AG09319 (cell line): ENCODE data around the gene DNAJC9.
"Not testable (repeated sequence)": the region's sequence is repeated elsewhere in the genome, so short reads cannot be mapped to it uniquely, and the experiment has no call there.

Experiments
- DNase-seq: peaks from one replicate; pipeline ENCODE4 v3.0.0-alpha.2; 2010; ENCODE audit warnings: low read depth; ENCODE audit errors: extremely low read depth
- TF ChIP-seq, protein P1 (sequence below): IDR thresholded peaks from 2 replicates; pipeline ENCODE4 v1.5.1; 2011; ENCODE audit warnings: low read depth, mild to moderate bottlenecking, inconsistent platforms, low read length, moderate library complexity

The DNAJC9 gene

DNA sequence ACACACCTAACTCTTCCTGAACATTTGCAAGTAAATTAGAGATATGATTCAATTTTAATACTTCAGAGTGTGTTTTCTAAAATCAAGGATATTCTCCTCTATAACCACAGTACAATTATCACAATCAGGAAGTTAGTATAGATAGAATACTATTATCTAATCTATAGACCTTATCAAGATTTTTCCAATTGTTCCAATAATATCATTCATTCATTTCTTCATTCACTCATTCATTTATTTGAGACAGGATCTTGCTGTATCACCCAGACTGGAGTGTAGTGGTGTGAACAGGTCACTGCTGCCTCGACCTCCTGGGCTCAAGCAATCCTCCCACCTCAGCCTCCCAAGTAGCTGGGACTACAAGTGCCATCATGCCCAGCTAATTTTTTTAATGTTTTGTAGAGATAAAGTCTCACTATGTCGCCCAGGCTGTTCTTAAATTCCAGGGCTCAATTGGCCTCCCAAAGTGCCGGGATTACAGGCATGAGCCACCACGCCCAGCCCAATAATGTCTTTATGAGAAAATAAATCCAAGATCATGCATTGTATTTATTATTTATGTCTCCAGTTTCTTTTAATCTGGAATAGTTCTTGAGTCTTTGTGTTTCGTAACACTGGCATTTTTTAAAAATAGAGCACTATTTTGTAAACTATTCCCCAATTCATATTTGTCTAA is 16.0 kb upstream of the DNAJC9 start:
- no peak for DNase-seq
- TF ChIP-seq, protein P1, sequence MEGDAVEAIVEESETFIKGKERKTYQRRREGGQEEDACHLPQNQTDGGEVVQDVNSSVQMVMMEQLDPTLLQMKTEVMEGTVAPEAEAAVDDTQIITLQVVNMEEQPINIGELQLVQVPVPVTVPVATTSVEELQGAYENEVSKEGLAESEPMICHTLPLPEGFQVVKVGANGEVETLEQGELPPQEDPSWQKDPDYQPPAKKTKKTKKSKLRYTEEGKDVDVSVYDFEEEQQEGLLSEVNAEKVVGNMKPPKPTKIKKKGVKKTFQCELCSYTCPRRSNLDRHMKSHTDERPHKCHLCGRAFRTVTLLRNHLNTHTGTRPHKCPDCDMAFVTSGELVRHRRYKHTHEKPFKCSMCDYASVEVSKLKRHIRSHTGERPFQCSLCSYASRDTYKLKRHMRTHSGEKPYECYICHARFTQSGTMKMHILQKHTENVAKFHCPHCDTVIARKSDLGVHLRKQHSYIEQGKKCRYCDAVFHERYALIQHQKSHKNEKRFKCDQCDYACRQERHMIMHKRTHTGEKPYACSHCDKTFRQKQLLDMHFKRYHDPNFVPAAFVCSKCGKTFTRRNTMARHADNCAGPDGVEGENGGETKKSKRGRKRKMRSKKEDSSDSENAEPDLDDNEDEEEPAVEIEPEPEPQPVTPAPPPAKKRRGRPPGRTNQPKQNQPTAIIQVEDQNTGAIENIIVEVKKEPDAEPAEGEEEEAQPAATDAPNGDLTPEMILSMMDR: no peak

DNA sequence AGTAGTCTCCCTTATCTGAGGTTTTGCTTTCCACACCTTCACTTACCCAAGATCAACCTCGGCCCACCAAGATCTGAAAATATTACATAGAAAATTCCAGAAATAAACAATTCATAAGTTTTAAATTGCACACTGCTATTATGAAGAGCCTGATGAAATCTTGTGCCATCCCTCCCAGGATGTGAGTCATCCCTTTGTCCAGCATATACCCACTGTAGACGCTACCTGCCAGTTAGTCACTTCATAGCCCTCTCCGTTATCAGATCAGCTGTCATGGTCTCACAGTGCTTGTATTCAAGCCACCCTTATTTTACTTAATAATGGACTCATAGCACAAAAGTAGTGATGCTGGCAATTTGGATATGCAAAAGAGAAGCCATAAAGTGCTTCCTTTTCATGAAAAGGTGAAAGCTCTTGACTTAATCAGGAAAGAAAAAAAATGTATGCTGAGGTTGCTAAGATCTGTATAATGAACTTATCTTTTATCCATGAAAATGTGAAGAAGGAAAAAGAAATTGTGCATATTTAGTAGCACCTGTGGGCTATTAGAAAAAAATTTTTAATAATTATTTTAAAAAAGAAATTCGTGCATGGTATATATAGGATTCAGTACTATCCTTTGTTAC is 15.2 kb upstream of the DNAJC9 start:
- DNase-seq: peak; percentile 74
- TF ChIP-seq, protein P1: no peak

GRCh38 chr10:73261362-73261995 is 14.4 kb upstream of the DNAJC9 start:
- TF ChIP-seq, protein P1: no peak
- DNase-seq: no peak

GRCh38 chr10:73258612-73259011 is 11.6 kb upstream of the DNAJC9 start:
- not testable (repeated sequence) for DNase-seq

DNA sequence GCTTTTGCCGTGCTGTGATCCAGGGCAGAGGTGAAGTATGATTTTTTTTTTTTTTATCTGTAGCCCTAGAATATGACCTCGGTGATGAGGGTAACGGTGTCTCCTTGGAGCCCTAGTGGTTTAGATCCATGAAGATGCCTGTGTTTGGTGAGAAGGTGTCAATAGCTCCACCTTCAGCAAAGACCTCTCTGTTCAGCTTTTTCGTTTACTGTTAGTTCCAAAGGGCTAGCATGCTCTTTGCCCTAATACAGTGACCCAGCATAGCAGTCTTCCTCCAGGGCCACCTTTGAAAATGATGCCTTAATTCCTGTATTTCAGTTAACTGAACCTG is 6.1 kb upstream of the DNAJC9 start:
- TF ChIP-seq, protein P1: no peak; the same call in 1 of the 2 replicates
- no peak for DNase-seq

- TF ChIP-seq, protein P1: no peak
- DNase-seq: peak; percentile 87
Measured at GRCh38 chr10:73252445-73253224, 5.6 kb upstream of the DNAJC9 start, which contains the start of gene MRPS16. MRPS16 (minus strand) TSS chr10:73252644; CDS start chr10:73252482, 162 bp downstream.

DNA sequence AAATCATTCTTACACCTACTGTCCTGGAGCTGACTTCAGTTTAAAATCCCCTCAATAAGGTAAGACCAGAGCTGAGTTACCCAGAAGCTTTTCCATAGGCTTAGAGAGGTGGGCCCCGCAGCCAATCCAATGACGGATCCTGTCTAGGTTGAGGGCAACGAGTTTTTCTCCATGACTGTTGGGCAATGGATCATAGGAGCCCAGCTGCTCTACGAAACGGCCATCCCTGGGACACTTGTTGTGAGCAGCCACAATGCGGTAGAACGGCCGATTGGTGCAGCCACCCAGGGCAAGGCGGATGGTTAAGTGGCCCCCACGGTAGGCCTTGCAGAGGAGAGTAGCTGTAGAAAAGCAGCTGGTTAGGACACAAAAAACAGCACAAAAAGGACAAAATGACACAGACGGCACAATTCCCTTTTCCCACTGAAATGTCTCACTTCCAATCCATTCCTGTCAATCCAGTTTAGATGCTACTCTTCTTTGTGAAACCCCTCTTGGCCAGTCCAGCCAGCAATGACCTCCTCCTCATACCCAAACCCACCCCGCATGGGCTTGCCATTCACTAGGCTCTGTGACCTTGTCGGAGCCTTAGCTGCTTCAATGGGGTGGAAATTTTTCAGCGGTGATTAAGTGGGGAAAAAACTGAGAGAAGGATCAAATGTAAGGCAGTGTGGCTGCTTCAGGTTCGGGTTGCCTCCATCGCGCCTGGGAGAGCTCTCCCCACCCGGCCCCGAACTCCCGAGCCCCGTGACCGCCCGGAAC is 4.8 kb upstream of the DNAJC9 start:
- no peak for DNase-seq
- TF ChIP-seq, protein P1: no peak
